ENCODE results near the gene NFATC2. TPM values are rescaled to one million over a fixed set of nuclear protein-coding genes. Genes with fewer than 3 reads are reported as not detected.
A peak's percentile ranks its signal among the peaks of the same experiment; 100 is the strongest.

Gene NFATC2
- total and polyA plus RNA-seq, 2 of the 8 experiments (the other 6 are each of a cell fraction or from before 2014, with no cell fraction given), result 0.27 to 0.91 TPM

- FAIRE-seq (no peak), DNase-seq (ENCODE audit: low read depth in 1 of 2, low spot score in 2 of 2) (no peak)
- Histone ChIP-seq H3K9me3 (ENCODE audit: insufficient read depth in 2 of 2, low read depth in 1 of 2, low read length in 1 of 2) (no peaks in the 10 kb centered on the region), H4K91ac (replicated peaks; ENCODE audit: insufficient read length, low read length) (no peak overlapping the region), H3K27me3 (replicated peaks in 1 of 4; ENCODE audit: control insufficient read depth in 3 of 4, extremely low read depth in 1 of 4, insufficient read depth in 3 of 4, low read length in 3 of 4) (no peaks in the 10 kb centered on the region), H2BK12ac (ENCODE audit: low read depth, low read length) (no peak overlapping the region), H3K79me2 (ENCODE audit: control insufficient read depth in 1 of 2, insufficient read depth in 2 of 2, low read length in 2 of 2) (no peaks in the 10 kb centered on the region), H3K18ac (ENCODE audit: extremely low read depth, low read length) (no peak overlapping the region), H4K20me1 (replicated peaks in 1 of 2; ENCODE audit: control insufficient read depth in 1 of 2, insufficient read depth in 2 of 2, low read length in 2 of 2) (no peaks in the 10 kb centered on the region), H3K27ac (ENCODE audit: low read depth, low read length) (no peak overlapping the region), H3K4me3 (ENCODE audit: extremely low read depth in 1 of 4, insufficient read depth in 2 of 4, low read depth in 3 of 4, low read length in 4 of 4) (no peak overlapping the region), H3K14ac (ENCODE audit: insufficient read length) (no peak overlapping the region), H3K36me3 (ENCODE audit: control insufficient read depth in 2 of 4, insufficient read depth in 4 of 4, low read length in 3 of 4) (no peaks in the 10 kb centered on the region), H2AFZ (ENCODE audit: low read length) (no peak overlapping the region), H3K4ac (replicated peaks; ENCODE audit: insufficient read length, low read depth, low read length) (no peak overlapping the region), H2BK120ac (replicated peaks; ENCODE audit: low read depth, low read length) (no peak overlapping the region), H4K8ac (ENCODE audit: extremely low read depth, insufficient read depth, low read length) (peak overlapping the region; percentile 12; the same call in 1 of the 2 replicates), H3K79me1 (ENCODE audit: low read depth, low read length) (no peaks in the 10 kb centered on the region), H3K9ac (replicated peaks in 1 of 4; ENCODE audit: extremely low read depth in 1 of 4, low read depth in 3 of 4, low read length in 3 of 4) (no peak overlapping the region), H2AK5ac (ENCODE audit: low read depth, low read length) (no peak overlapping the region), H4K5ac (ENCODE audit: insufficient read length, low read depth, low read length) (peak overlapping the region; percentile 25), H2BK20ac (ENCODE audit: low read length) (no peak overlapping the region), H3K23ac (ENCODE audit: insufficient read length) (no peak overlapping the region), H3K56ac (replicated peaks; ENCODE audit: insufficient read length, low read depth, low read length) (no peak overlapping the region), H2BK5ac (ENCODE audit: low read depth, low read length) (no peak overlapping the region), H3K23me2 (ENCODE audit: low read depth, low read length) (no peaks in the 10 kb centered on the region), H3K4me1 (replicated peaks in 1 of 4; ENCODE audit: control insufficient read depth in 3 of 4, insufficient read depth in 4 of 4, low read length in 3 of 4) (peaks cover 0 to 5% (median 0%) of the 10 kb centered on the region in 4 experiments; a peak in 3 of 7 replicates), H3K4me2 (ENCODE audit: insufficient read depth in 1 of 2, low read depth in 2 of 2, low read length in 2 of 2) (no peak overlapping the region), H2BK15ac (ENCODE audit: low read length) (no peak overlapping the region)
- CTCF ChIA-PET (ENCODE audit: partially characterized antibody), result interaction anchor here (0.7 kb wide), 1 partner anchor 16 kb away, joined by 3 read pairs; no protein-coding TSS in a partner anchor
- 86% methylated on average over 8 of the region's 8 CpGs; no CpG with 5 or more reads in 1 of the 2 experiments for WGBS, 2 experiments (ENCODE audit: extremely low coverage in 1 of 2, insufficient coverage in 1 of 2, insufficient read length in 1 of 2, insufficient replicate concordance in 2 of 2, low coverage in 1 of 2, low lambda C conversion rate in 2 of 2, missing lambda C conversion rate in 1 of 2)
- POLR2A ChIA-PET (ENCODE audit: partially characterized antibody), result no interaction called here
- TF ChIP-seq EGR1 (IDR thresholded peaks at IDR 0.05; ENCODE audit: borderline replicate concordance, low read depth, low read length) (no peak), RBBP5 (IDR thresholded peaks at IDR 0.05; ENCODE audit: borderline replicate concordance, low read depth, low read length) (no peak), SRF (IDR thresholded peaks at IDR 0.05; ENCODE audit: low read depth, low read length) (no peak), POU5F1 (IDR thresholded peaks at IDR 0.05; ENCODE audit: low read depth, low read length) (no peak), EZH2 (IDR thresholded peaks at IDR 0.05; ENCODE audit: low read depth, low read length, severe bottlenecking) (no peak), JUN (IDR thresholded peaks at IDR 0.05; ENCODE audit: low read depth, low read length) (no peak), RNF2 (IDR thresholded peaks at IDR 0.05; ENCODE audit: borderline replicate concordance, low read depth, low read length, missing control alignments, poor library complexity, severe bottlenecking) (no peak), CREB1 (IDR thresholded peaks at IDR 0.05) (no peak), BRCA1 (IDR thresholded peaks at IDR 0.05; ENCODE audit: low read depth, low read length) (no peak), CTBP2 (IDR thresholded peaks at IDR 0.05; ENCODE audit: borderline replicate concordance, insufficient read depth, insufficient read length, low read length) (no peak), ZNF274 (IDR thresholded peaks at IDR 0.05; ENCODE audit: borderline replicate concordance, extremely low read depth, low read length) (no peak), SAP30 (IDR thresholded peaks at IDR 0.05; ENCODE audit: insufficient read depth, insufficient replicate concordance, low read length) (no peak)
- TF ChIP-seq, protein P1, sequence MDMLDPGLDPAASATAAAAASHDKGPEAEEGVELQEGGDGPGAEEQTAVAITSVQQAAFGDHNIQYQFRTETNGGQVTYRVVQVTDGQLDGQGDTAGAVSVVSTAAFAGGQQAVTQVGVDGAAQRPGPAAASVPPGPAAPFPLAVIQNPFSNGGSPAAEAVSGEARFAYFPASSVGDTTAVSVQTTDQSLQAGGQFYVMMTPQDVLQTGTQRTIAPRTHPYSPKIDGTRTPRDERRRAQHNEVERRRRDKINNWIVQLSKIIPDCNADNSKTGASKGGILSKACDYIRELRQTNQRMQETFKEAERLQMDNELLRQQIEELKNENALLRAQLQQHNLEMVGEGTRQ (IDR thresholded peaks at IDR 0.05; ENCODE audit: low read length), result no peak
Observed at GRCh38 chr20:51445591-51445990, 96.9 kb downstream of the NFATC2 start.
